HL-60/S4 treated with retinoic acid at 250 ng/mL for 4 days and 3 days (cell line): Measurements from ENCODE around the gene SWAP70.

Experiments used
- in situ Hi-C: fragments of 300-500 bp; cut with MboI; formaldehyde crosslinking; loops from 2 replicates; pipeline ENCODE4 v1.7.0; 2022; ENCODE audit warnings: low sequenced_read_pairs

Gene SWAP70

DNA sequence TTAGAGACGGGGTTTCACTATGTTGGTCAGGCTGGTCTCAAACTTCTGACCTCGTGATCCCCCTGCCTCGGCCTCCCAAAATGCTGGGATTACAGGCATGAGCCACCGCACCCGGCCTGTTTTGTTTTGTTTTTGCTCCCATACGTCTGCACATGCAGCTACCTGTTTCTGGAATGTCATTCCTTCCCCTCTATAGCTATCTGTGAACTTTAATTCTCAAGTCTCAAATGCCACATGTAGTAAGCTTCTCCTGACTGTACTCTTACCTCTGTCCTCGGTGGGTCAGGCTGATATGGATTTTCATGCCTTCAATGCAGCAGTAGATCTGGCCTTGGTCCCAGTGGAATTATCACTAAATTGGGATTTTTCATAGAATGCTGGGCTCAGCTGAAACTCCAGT, 12.4 kb upstream of the SWAP70 start:
- in situ Hi-C loops, result no loop called here

DNA sequence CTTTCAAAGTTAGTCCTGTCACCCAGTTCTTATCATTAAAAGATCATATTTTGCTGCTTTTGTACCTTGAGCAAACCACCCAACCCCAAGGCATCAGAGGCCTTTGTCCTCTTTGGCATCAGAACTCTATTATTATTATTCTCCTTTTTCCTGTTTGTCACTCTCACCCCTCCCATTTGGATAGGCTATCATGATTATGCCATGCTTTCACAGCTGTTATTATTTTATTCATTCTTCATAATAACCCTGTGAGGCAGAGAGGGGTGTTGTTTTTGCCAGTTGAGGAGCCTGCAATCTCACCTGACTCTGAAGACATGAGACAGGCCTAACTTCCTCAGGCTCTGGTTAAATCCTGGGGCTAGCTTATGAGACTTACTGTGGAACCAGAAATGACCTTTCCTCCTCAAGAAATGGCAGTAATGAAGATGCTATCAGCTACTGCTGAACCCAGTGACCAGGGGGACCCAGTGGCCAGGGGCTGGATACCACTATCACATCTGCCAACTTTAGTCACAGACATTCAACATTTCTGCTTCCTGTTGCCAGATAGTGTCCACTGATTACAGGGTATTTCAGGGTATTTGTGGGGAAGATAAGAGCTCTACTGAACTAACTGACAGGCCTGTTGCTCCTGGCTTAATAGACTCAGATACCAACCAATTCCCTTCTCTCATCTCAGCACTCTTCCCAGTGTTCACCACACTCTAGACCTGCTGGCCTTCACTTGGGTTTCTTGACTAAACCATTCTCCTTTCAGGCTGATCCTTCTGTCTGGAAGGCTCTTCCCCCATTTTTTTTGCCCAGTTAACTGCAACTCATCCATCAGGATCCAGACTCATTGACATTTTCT, 11.8 kb upstream of the SWAP70 start:
- in situ Hi-C loops, result no loop called here

DNA sequence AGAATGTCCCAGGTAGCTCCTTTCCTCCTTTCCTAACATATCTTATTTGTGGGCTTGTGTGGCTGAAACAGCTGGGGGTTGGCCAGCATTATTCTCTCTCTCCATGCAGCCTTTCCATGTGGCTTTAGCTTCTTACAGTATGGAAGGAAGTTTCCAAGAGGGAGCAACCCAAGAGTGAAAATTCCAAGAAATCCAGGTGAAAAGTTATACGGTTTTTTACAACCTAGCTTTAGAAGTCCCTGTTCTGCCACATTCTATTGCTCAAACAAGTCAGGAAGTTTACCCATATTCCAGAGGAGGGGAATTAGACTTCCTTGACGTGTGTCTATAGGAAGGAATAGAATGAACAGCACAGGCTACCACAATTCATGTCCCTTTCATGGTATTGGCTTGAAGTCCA, 10.0 kb upstream of the SWAP70 start:
- in situ Hi-C loops, result no loop called here

DNA sequence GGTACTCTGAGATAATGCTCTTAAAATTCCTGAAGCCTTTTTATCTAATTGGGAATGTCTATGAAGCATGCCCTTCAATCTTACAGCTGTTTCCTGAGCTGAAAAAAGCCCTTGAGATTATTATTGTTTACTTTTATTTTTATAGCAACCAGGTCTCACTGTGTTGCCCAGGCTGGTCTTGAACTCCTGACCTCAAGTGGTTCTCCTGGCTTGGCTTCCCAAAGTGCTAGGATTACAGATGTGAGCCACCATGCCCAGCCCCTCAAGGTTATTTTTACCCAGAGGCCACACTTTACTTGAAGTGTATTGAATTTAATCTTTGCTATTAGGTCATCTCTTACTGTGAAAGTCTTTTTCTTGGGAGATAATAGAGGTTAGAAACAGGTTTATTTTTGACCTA, 7.0 kb upstream of the SWAP70 start:
- in situ Hi-C loops, result no loop called here

DNA sequence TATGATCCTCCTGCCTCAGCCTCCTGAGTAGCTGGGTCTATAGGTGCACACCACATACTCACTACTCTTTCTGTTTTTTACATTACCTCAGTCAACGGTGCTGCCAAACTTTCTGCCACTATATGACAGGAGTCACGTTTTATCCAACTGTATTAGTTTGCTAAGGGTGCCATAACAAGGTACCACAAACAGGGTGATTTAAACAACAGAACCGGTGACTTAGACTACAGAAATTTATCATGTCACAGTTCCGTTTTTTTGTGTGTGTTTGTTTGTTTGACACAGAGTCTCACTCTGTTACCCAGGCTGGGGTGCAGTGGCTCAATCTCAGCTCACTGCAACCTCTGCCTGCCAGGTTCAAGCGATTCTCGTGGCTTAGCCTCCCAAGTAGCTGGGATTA, 6.3 kb upstream of the SWAP70 start:
- in situ Hi-C loops, result no loop called here

DNA sequence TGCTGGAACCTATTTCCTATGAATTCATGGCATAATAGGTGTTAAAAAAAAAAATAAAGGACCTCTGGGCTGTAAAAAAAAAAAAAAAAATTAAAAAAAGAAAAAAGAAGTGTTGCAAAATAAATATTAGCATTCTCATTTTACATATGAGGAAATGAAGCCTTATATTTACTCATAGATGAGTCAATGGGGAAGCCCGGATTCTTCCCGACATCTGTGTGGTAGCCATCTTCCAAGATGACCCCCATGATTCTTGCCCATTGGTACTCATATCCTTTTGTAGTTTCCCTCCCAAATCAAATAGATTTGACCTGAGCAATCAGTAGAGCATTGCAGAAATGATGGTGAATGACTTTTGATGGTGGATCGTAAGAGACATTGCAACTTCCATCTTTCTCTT, 3.0 kb upstream of the SWAP70 start:
- in situ Hi-C loops, result no loop called here

DNA sequence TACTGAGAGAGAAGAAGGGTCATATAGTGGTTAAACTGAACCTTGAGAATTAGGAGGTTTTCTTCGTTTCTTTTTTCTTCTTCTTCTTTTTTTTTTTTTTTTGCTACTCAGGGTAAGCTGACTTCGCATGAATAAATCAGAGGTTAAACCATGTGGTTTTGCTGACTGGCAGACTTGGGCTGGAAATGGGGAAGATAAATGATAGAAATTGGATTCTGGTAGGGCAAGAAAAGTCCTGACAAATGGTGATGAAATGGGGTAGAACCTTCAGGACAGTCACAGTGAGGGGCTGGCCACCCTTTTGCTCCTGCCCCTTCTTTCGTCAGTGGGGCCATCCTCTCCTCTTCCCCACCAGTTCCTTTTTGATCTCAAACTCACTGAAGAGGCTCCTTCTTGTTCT, 1.6 kb upstream of the SWAP70 start:
- in situ Hi-C loops, result no loop called here

DNA sequence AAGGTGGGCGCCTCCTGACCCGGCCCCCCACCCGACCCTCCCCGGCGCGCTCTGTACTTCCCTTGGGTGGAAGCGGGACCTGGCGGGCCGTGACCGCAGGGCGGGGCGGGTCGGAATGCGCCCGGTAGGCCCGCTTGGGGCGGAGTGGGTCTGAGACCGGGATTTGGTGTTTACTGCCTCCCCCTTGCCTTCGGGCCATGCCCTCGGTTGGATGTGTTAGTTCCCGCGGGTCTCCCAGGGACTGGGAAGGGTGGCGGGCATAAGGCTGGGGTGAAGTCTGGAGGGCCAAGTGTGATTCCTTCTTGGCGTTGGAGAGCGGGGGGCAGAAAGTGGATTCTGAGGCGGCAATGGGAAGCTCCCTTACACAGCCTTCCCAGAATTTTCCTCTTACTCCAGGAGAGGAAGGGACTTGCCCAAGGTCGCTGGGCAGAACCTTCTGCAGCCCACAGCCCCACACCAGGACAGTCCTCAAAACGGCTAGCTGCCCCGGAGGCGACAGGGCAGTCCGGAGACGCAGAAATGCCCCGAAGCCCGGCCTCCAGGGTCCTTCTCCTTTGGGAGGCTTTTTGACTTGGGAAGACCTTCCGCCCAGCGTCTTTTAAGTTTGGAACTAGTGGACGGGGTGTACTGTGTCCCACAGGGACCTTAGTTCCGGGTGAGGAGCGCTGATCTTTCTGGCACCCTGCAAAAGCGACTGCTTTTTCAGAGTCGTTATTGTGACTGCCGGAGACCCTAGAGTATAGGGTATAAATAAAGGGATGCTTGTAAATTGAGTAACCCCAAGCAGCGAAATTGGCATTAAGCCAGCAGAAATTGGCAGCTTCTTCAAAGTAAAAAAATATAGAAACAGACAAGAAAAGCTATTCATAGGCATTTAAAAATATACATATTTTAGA, 647 bp downstream of the SWAP70 start:
- in situ Hi-C loops, result no loop called here

DNA sequence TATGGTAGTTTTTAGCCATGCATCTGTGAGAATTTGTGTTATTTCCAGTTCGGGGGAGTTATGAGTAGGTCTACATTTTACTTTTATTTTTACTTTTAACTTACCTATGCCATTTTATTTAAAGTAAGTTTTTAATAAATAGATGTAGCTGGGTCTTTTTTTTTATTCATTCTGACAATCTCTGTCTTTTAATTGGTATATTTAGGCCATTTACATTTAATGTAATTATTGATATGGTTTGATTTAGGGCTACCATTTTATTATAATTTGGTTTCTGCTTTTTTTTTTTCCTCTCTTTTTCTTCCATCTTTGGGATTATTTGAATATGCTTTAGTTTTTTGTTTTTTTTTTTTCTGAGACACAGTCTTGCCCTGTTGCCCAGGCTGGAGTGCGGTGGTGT, 1.9 kb downstream of the SWAP70 start:
- in situ Hi-C loops, result no loop called here

DNA sequence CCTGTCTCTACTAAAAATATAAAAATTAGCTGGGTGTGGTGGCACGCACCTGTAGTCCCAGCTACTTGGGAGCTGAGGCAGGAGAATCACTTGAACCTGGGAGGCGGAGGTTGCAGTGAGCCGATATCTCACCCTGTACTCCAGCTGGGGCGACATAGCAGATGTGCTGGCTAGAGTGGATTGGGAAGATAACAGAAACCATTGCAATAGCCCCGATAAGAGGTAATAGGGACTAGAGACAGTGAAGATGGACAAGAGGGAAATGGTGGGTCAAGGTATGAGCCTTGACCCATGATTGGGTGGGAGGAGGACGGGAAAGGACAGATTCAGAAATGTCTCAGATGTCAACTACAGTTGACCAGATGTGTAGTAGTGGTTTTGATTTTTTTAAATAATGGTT, 6.1 kb downstream of the SWAP70 start:
- in situ Hi-C loops, result no loop called here

DNA sequence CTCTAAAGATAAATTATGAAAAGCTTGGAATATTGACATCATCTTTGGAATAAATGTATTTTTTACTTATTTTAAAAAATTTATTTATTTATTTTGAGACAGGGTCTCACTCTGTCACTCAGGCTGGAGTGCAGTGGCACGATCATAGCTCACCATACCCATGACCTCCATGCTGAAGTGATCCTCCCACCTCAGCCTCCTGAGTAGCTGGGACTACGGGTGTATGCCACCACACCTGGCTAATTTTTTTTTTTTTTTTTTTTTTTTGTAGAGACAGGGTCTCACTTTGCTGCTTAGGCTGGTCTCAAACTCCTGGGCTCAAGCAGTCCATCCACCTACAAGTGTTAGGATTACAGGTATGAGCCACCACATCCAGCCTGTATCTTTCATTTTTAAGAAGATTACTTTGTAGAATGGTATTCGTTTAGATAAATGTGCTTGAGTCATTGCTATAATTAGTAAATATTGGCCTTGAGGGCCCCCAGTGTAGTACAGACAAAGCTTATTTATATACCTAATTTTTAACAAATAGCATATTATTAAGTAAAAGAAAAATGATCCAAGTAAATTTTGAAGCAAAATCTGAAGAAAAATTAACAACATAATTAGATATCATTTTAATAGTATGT, 8.5 kb downstream of the SWAP70 start:
- in situ Hi-C loops, result no loop called here

DNA sequence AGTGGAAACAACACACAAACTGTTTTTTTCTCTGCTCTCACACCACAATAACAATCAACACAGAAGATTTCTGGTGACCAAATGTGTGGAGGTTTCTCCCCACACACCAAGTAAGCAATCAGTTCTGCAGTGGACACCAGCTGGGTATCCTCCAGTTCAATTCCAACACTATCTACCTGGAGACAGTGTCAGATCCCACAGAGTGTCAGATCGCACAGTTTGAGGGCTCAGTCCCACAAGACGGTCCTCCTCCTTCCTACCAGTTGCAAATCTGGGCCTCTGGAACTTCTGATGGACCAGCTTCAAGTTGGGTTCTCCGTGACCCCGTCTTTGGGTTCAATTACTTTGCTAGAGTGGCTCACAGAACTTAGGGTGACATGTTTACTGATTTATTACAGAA, 9.0 kb downstream of the SWAP70 start:
- in situ Hi-C loops, result no loop called here

DNA sequence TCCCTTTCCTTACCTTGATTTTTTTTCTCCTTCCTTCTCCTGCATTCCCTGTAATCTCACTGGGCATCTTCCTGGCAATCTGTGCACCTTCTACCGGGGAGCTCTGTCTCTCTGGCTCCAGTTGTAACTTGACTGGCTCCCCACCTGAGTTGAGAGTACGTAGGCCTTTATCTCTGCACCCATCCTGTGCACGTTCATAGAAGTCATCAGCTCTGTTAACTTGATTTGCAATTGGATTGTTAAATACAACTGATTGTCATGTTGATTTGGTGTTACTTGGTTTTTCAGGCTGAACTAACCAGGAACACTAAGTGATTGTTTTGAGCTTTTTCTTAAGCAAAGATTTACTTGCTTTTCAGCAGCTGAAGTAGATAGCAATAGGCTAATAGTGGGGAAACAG, 11.8 kb downstream of the SWAP70 start:
- in situ Hi-C loops, result no loop called here

DNA sequence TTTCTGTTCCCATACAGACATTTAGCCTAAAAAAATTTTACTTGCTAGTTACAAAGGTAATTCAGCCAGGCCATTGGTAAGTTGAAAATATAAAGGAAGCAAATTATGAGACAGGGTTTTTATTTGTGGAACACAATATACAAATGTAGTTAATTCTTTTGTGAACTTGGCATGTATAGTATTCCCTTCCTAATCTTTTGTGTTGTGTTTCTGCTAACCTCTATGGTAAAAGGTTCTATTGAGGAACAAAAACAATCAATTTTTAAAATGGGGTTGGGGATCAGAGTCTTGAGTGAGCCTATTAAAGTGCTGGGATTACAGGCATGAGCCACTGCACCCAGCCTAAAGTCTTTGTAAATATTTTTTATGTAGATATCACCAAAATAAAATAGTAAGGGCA, 14.1 kb downstream of the SWAP70 start:
- in situ Hi-C loops, result no loop called here

DNA sequence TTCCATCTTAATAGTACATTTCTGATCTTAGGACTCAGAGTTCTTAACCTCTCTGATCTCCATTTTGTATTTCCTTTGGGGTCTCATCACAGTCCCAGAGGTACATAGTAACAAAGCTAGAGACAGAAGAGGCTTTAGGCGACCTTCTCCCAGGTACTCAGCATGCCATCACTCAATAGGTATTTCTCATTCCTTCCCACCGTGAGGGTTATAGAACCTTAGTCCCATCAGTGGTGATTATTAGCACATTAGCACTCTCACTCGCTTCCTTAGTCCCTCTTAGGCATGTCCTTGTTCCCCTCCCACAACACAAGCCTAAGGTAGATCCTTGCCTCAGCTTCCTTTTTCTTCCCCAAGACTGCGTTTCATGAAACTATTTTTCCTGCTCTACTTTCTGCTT, 14.7 kb downstream of the SWAP70 start:
- in situ Hi-C loops, result no loop called here

DNA sequence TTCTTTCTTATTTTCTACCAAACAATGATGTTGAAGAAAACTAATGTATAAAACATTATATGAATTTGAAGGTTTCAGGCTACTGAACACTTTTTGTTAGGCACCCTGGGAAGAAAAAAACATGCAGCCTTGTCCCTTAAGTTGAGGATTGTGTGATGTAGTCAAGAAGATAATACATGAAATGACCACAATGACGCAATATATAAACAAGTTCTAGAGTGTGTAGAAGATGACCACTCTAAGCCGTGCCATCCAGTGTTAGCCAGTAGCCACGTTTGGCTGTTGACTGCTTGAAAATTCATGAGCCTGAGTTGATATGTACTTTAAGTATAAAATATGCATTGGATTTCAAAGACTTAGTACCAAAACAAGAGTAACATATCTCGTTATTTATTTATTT, 16.2 kb downstream of the SWAP70 start:
- in situ Hi-C loops, result no loop called here

DNA sequence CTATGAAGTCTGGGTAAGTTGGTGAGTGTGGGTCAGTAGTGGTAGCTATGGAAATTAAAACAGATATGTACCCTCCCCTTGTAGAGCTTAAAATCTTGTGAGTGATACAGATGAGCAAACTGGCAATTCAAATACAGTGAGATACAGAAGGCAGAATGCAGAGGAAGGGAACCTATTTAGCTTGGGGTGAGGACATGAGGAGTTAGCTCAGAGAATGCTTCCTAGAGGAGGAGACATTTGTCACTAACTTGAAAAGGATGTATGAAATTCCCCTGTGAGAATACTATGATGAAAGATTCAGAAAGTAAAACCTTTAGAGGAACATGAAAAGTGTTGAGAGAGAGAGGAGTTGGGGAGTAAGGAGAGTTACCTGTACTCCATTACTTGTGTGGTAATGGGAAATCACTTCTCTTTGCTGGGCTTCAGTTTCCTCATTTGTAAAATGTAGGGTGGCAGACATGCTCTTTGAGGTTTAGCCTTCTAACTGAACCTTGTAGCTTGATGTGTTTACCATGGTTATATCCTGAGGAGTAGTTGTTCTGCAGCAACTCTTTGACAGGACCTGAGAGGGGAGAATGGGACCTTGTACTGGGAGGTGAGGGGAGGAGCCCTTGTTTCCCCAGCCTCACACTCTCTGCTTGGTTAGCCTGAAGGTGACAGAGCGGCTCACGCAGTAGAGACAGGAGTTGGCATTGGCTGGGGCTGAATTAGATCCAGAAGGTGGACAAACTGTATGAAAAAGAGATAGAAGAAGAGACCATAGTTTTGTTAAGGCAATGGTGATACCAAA, 17.9 kb downstream of the SWAP70 start:
- in situ Hi-C loops, result no loop called here

DNA sequence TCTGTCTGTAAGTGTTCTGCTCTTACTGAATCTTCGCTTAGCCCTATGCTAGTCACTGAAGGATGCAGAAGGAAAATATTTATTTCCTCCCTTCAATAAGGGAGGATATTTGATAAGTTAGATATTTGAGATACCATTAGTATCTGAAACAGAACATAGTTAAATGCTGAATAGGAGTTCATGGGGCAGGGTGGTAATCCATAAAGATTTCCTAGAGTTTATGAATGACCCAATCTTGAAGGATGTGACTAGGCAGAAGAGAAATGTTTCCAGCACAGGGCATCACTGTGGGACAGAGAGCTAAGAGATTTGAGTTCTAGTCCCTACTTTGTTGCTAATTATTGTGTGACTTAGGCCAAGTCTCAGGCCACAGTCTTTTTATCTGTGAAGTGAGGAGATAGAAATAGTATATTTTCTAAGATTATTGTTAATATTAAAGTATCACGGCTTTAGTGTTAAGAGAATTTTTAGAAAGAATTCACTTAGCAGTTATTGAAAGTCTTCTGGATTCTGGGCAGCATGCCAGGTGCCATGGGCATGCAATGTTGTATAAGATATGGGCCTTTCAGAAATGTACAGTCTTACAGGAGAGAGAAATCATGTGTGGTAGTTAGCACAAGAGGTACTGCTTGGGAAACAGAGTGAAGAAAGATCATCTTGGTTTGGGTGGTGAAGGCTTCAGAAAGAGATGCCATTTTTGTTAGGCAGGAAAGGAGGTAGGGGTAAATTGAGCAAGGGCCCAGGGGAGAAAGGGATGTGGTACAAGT, 24.0 kb downstream of the SWAP70 start:
- in situ Hi-C loops, result no loop called here

DNA sequence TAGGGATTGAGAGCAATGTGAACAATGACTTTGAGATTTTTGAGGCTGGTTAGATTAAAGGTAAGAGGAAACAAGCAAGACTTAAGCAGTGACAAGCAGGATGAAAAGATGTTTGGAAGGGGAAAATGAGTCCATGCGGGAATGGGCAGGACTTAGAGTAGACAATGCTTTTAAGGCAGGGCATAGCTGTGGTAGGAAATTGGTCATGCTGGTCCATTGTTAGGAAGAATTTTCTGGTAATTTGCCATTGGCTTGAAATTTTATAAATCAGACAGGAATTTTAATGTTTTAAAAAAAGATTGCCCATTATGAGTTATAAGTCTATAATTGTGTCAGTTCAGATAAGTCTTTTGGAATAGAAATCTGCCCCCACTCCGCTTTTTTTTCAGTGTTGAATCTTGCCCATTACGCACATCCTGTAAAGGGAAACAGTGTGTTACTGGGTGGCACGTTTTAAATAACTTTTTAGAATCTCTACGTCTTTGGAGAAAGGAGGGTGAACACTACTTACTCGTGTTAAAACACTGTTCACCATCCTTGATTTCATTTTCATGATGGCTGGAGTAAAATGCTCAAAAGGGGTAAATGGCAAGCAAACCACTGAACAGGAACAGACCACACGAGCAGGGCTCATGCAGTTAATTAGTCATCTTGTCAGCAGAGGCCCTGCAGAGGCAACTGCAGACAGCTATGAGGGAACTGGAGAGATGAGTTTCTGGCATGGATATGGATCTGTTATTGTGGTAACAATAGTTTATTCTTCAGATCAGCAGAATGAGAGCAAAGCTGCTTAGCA, 25.0 kb downstream of the SWAP70 start:
- in situ Hi-C loops, result no loop called here
